HG03469 (cell line): ENCODE measurements around the gene TBKBP1.
"Not testable (repeated sequence)": the region's sequence is repeated elsewhere in the genome, so short reads cannot be mapped to it uniquely, and the experiment has no call there.

Source experiments
- ATAC-seq: cut with Tn5 transposase; IDR thresholded peaks from one replicate; pipeline ENCODE4 v1.9.1; 2021; ENCODE audit warnings: mild to moderate bottlenecking, moderate library complexity, moderate number of reproducible peaks; ENCODE audit not compliant: unreplicated experiment

TBKBP1 gene

DNA sequence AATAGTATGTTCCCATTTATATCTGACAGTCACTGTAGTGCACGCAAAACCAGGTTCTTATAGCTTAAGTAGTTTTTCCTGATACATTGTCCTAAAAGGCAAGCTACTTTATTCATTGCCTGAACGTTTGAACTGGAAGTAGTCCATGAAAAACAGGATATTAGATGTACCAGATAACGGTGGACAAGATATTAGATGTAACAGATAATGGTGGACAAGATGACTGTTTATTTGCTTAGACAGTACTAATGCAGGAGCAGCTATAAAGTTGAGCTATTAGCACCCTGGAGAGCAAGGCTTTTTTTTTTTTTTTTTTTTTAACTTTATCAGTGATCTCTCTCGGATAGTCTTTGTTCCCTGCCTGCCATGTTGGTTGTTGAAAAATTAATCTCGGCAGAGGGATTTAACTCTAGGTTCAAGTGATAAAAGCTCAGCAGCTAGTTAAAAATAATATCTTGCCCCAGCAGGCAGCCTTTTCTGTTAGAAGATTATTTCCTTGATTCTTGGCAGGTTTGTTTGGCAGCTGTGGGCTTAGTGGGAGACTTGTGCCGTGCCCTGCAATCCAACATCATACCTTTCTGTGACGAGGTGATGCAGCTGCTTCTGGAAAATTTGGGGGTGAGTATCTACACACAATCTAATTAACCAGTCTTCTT, 17.3 kb upstream of the TBKBP1 start:
- no peak for ATAC-seq

DNA sequence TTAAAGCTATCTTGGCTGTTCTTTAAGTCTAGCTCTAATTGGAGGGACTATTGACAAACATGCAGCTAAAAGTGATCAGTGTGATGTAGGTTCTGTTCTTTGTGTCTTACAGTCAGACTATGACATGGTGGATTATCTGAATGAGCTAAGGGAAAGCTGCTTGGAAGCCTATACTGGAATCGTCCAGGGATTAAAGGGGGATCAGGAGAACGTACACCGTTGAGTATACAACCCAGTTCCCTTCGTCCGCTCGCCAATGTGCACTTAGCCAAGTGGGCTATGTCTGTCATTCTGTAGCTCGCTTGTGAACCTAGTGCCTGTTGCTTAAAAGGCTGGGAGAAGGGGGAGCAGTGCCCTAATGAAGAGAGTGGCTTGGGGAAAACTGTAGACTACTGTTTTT, 15.8 kb upstream of the TBKBP1 start:
- ATAC-seq: no peak

DNA sequence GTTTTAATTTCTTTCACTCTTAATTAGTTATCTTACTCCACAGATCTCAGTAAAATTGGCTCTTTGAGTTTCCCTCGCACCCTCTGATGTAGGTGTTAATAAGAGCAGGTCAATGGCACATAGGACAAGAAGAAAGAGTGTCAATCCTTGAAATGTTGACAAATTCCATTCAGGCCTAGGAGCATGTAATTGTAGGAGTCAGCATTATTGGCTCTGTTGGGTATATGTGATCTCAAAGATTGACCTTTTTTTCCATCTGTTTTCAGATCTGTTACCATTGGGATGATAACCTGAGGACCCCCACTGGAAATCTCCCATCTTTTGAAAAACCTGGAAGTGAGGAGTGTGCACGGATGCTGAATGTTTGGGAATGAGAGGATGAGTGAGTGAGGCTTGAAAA, 11.8 kb upstream of the TBKBP1 start:
- no peak for ATAC-seq

DNA sequence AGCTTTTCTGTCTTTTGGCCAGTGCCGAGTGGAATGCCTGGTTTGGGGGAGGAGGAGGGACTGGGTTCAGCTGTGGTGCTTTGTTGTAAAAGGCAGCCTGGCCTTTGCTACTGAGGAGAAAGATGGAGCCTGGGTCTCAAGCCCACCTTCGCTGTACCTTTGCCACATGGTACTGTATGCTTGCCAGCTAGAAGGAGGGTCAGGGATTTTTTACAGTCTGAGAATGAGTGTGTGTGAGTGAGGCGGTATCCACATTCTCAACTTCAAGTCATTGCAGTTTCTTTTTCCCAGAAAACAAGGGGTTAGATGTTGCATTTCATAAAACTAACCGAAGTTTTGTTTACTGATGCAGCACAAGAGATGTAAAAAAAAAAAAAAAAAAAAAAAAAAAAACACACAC, 11.2 kb upstream of the TBKBP1 start:
- not testable (repeated sequence) for ATAC-seq

DNA sequence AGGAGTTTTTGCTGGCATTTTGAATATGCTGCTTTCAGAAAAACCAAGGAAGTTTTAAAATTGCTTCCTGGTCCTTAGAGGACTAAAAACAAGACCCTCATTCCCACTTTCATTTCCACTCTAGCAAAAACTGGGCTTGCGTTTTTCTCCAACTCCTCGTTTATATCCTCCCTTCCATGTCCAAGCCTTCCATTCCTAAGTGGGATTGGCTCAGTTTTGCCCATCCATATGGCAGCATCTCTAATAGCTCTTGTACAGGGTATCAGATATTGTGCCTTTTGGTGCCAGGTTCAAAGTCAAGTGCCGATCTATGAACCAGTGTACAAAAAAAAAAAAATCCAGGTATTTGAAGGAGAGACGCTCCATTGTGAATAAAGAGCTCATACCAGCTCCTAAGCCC, 9.9 kb upstream of the TBKBP1 start:
- ATAC-seq: no peak

DNA sequence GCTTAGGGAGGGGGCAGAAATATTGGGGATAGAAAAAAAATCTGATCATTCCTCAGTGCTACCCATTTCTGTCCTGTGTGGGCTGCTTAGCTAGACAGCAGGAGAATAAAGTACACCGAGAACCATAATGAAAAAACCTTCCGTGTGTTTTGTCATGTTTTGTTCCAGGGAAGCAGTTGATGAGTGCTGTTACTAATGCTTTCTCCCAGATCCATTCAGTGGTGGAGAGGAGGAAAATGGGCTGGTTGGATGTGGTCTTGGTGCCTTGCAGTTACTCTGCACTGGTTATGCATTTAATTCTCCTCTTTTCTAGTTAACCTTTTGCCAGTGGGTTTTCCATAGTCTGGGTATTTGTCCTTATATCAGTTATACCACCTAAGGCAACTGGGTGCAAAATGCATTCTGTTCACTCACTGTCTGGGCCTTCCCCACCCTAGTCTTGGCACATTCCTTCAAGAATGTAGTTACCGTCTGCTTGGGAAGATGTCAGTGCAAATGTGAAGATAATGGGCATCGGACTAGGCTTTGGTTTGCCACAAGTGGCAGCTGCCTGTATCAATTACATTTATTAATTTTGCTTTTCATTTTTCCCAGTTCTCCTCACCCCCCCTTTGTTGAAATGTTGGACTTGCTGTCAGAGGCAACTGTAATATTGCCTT, 9.3 kb upstream of the TBKBP1 start:
- no peak for ATAC-seq

DNA sequence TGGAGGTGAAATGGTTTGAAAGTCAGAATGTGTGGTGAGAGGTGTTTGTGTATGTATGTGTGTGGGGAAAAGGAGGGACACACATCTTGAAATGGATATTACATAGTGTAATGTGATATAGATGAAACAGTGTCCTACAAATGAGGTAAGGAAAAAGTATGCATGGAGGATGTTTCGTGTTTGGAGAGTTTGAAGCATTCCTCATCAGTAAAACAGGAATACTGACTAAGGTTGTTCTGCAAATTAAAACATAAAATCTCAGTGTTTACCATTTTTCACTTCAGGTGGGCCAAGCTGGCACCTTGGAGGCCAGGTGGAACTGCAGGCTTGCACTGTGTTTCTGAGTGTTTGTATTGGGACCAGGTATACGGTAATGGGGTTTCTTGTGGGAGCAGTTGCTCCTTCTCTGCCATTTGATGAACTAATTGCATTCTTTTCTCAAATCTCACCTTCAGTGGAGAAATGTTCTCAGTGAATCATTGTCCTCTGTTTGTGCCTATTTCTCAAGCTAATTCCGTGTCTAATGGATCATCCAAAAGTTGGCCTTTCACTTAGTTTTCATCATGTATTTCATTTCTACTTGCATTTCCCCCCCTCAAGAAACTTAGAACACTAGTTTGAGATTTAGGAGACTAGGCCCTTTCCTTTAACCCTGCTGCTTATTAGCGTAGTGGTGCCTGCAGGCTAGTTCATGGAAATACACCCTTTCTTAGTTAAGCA, 8.2 kb upstream of the TBKBP1 start:
- no peak for ATAC-seq

DNA sequence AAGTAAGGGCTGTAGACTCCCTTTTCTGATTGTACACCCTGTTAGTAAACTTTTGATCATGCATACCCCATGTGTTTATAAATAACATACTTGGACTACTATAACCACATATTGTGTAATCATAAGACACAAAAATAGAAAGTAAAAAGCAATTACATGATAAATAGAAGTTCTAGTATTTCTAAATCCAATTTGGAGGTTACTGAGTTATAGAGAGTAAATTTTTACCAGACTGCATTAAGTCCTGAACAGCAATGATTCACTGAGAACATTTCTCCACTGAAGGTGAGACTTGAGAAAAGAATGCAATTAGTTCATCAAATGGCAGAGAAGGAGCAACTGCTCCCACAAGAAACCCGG, 7.7 kb upstream of the TBKBP1 start:
- ATAC-seq: no peak

DNA sequence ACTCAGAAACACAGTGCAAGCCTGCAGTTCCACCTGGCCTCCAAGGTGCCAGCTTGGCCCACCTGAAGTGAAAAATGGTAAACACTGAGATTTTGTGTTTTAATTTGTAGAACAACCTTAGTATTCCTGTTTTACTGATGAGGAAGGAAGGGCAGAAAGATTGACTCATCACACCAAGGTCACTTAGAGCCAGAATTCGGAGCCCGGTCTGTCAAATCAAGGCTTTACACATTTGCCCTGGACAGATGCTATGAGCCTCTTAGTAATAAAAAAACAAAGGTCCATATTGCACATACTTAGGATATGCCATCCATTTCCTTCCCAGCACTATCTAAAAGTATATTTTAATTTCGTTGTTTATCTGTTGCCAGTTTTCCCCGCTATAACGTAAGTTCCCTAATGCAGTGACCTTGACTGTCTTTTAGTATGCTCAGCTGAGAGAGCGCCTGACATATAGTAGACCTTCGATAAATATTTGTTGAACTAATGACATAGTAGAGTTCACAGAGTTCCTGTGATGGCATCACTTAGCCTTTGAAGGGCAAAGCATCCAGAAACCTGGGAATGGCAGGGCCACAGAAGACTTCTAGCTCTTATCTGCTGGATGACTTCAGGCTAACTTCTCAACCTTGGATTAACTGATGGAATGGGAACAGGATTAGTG, 7.2 kb upstream of the TBKBP1 start:
- ATAC-seq: no peak

DNA sequence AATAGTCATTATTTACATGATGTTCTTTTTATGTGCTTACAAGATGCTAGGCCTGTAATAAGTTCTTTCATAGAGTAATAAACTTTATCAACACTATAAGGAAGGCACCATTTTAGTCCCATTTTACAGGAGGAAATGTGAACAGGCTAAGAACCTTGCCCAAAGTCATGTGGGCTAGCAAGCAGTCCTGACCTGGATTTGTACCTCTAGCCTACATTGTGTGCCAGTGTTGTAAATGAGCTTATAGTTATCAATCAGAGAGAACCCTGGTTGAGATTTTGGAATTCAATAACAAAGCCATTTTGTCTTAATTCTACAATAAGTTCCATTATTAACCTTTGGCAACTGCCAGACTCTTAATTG, 6.7 kb upstream of the TBKBP1 start:
- no peak for ATAC-seq

DNA sequence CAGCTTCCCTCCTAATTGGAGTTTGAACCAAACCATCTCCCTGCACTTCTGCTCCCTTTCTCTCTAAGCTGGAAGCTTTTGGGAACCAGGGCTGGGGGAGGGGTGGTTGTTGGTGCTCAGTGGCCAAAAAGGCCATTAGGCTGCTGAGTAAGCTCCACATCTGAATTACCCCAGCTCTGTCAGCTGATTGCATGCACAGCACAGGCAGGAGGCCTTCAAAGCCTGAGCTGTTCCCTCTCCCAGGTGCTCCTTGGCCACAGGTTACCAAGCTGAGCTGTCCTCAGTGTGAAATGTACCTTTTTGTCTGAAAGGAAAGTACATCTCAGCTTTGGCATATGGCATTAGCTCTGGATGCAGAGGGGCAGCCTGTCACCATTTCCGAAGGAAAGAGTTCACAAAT, 6.2 kb upstream of the TBKBP1 start:
- ATAC-seq: no peak

DNA sequence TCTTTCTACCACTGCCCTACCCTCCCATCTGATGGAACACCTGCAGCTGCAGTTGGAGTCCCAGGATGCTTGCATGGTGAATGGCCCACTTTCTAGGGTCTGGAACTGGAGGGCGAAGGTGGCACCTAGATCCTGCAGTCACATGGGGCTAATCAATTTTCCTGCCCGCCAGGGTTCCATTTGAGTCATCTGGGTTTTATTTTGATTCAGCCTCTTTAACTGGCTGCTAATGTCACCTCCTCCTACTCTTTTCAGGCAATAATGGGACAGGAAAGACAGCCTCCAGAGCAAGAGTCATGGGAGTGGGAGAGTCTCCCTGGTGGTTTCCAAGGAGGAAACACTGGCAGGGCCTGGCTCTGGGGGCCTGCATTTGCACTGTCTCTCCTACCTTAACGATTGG, 3.8 kb upstream of the TBKBP1 start:
- no peak for ATAC-seq

DNA sequence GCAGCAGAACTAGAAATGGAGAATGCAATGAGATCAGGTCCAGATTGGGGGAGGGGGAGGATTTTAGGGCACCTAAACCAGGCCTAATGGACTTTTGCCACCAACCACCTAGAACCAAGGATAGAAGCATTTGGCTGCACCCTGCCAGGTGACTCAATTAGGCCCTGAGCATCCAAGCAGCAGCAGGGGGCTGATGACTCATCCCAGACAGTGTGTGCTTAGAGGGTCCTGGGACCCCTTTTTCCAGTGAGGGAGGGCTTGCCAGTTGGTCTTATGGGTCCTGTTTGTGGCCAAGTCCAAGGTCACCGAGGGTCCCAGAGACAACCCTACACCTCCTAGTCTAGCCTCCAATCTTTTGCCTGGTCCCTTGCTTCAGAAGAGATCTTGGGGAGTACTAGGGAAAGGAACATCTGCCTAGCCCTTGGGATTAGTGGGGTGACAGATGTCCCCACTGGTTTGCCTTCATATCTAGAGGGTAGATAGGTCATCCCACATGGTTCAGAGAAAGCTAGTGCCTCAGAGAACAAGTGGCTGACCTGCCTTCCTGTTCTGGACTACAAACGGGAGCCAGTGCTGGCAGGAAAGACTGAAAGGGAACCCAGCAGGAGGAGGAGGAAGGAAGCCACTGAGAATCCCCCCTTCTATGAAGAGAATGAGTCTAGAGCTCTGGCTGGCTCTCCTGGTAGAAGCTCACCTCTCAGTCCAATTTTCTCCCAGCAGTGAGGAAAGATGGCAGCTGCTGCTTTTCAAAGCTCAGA, 1.6 kb upstream of the TBKBP1 start:
- no peak for ATAC-seq

DNA sequence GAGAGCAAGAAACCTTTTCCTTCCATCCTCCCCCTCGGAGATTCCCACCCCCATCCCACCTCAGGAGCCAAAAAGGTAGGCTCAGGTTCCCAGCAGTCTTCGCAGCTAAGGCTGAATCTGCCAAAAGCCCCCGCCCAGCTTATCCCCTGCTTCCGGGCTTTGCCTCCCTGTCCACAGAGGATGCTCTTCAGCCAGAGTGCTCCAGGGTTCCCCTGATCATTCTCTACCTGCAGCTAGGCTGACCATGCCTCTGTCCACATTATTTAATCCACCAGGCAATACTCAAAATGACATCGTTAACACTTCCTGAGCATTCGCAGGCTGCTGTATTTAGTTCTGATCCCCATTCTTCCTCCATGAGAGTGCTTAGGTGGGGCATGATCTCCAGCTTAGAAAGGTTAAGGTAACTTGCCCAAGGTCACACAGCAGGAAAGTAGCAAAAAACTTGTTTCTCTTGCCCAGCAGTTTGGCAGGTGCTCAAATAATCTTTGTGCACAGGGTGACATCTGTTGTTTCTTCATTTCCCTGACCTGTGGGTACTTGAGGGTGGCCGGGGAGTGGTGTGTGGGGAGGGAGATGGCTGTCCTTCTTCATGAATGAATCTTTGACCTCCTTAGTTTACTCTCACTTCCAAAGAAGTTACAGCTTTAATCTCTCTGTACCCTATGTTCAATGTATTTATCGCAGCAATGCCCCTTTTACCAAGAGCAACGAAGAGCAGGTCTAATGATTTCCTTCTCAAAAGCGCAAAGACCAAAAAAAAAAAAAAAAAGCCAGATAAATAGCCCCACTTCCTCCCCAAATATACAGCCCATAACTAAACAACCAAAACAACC, 848 bp upstream of the TBKBP1 start:
- ATAC-seq: no peak

DNA sequence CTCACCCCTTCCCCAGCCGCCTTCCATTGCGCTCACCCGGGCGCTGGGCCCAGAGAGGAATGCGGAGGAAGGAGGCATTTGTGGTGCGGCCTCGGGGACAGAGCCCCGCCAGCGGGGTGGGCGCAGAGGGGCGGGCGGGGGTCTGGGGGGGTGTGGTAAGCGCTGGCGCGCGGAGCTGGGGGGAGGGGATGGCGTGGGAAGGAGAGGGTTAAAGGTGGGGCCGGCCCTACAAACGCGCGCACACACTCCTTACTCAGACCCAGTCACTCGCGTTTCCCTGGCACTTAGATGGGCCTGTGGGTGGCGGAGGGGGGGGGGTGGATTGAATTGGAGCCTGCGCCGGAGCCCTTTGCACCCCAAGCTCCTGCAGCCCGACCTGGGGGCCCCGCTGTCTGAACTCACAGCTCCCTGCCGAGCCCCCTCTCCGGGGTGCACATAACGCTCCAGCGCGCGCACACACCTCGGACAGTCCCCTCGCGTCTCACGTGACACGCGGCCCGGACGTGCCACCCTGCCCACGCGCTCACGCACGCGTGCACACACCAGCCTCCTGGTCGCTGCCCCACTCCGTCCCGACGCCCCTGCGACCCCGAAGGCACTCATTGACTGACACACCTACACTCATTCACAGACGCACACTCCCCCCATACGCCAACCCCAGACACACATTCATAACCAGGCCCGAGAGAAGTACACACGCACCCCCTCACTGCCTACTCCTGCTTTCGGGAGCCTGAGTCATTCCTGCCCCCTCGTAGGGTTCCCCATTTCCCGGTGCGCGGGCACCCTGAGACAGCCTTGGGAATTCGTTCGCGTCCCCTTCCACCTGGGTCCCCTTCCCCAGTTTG, 844 bp downstream of the TBKBP1 start:
- ATAC-seq: no peak

DNA sequence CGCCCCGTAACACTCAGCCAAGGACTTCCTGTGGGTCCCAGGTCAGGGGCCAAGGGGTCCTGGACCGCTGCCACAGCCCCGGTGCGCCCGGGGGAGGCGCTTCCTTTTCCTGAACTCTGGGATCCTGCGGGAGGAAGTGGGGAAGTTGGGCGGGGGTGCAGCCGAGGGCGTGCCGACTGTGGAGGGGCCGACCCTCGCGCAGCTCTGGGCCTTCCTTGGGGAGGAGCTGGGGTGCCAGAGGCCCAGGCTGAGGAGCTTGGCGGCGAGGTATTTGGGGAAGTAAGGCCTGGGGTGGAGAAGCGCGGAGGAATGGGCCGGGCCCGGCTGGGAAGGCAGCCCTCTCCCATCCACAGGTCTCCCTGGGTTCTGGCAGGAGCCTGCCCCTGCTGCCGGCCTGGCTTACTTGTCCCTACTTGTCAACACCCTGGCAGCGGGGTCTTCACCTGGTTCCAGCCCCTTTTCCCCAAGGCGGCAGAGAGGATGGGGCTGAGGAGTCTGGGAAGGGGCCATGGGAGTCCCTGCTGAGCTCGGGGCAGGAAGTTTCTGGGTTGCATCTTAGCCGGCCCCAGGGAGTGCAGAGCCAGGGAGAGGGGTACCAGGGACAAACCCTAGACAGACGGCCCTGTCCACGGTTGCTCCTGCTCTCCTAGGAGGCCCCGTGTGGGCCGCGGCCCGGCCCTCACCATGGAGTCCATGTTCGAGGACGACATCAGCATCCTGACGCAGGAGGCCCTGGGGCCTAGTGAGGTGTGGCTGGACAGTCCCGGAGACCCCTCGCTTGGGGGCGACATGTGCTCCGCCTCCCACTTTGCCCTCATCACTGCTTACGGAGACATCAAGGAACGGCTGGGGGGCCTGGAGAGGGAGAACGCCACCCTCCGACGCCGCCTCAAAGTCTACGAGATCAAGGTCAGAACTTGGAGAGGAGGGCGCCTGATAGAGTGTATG, 1.7 kb downstream of the TBKBP1 start:
- no peak for ATAC-seq

DNA sequence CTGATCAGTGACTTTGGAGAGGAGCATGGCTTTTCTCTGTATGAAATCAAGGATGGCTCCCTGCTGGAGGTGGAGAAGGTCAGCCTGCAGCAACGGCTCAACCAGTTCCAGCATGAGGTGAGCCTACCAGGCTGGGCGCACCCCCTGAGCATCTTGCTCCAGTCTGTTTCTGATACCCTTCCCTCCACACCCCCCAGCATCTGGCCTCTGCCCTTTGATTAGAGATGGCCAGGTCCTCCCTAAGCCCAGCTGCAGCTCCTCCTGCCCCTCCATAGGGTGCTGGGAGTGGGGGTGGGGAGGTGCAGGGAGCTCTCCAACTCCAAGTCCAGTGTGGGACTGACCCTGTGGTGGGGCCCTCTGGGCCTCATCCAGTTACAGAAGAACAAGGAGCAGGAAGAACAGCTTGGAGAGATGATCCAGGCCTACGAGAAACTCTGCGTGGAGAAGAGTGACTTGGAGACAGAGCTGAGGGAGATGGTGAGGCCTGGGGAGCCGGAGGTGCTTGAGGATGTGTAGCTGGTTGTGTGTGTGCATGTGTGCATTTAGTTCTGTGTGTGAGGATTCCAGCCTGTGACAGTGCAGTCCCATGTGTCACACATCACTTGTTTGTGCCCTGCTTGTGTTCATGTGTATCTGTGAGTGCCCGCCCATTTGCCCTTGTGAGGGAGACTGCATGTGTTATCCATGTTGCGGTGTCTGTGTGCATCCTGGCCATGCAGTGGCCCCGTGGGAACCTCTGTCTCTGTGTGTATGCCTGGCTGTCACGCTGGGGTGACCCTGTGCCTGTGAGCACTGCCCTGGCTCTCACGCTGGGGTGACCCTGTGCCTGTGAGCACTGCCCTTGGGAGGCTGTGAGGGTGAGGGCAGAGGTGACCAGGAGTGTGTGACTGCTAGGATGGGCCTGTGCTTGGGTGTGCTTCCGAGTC, 3.0 kb downstream of the TBKBP1 start:
- no peak for ATAC-seq
